DND-41 (cell line): Measurements from ENCODE around the gene TMEM106C.

ENCODE experiments used
- CTCF ChIP-seq: IDR thresholded peaks from 2 replicates; pipeline ENCODE4 v1.5.1; 2012; ENCODE audit warnings: borderline replicate concordance, low read length, moderate library complexity, mild to moderate bottlenecking; ENCODE audit not compliant: poor library complexity, severe bottlenecking; ENCODE audit errors: extremely low read depth
- EZH2 ChIP-seq: IDR thresholded peaks from 3 replicates; pipeline ENCODE4 v1.6.1; 2012; ENCODE audit warnings: borderline replicate concordance, low read depth, mild to moderate bottlenecking, moderate library complexity, low read length, inconsistent platforms; ENCODE audit not compliant: severe bottlenecking

DNA sequence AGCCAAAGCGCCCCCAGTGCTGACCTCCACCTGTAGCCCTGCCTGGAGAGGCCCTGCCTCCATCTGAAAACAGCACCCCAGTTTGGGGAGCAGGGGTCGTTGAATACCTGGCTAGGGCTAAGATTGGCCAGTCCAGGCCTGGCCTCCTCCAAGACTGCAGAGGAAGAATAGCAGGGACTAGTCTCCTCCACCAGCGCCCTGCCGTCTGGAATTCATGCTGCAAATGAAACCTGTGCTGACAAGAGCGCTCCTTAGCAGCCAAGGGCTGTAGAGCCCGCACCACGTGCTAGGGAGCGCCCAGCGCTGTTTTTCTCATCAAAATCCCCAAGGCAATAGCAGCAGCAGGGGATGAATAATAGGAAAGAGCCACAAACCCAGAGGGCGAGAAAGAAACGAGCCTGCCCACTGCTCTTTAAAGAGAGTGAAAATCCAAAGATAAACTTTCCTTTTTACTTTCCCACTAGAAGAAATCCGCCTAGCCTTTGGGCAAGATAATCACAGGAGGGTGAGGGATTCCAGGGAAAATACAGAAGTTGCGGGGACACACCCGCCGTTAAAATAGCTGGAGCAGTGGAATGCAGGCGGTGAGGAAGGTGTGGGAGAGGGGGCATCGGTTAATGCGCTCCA, 37.6 kb downstream of the TMEM106C start:
- no peak for TF ChIP-seq EZH2
- no peak for TF ChIP-seq CTCF
